K562 (cell line): ENCODE results near the gene HTRA3. TPM values are rescaled to one million over a fixed set of nuclear protein-coding genes. Genes with fewer than 3 reads are reported as not detected.

ENCODE experiments used
- ATAC-seq: fragments of 200-7000 bp; cut with Tn5 transposase; 3 replicates; pipeline ENCODE4 v1.9.1; 2020; ENCODE audit warnings: moderate library complexity
- BruUV-seq: library from RNA; stranded (reverse); fragments of 400-500 nt; replicated peaks from 2 replicates; lab custom pipeline; 2021; lab: Mats Ljungman, UMichigan
- CTCF ChIA-PET: fragments of 300-600 bp; formaldehyde crosslinking; extraction: SDS; loops from one replicate; lab custom pipeline; 2021; ENCODE audit warnings: low intra/inter-chr PET ratio; lab: Yijun Ruan, JAX
- POLR2A ChIA-PET: fragments of 300-600, 350-650 bp; sonication (Branson Sonifier 250); formaldehyde crosslinking; extraction: SDS; loops from one replicate; lab custom pipeline; 2021; ENCODE audit warnings: antibody characterized with exemption, inconsistent platforms; lab: Yijun Ruan, JAX
- DNase-seq, 4 experiments: peaks; one replicate each; pipeline versions ENCODE4 v3.0.0 to v3.0.0-alpha.2; 2011 to 2018; ENCODE audit warnings: low spot score in 3 of 4, mixed read lengths in 3 of 4; ENCODE audit errors: extremely low read depth in 1 of 4
- FAIRE-seq: peaks from 2 replicates; lab custom pipeline; 2011; peaks lifted over from hg19 to GRCh38; lab: Jason Lieb, UNC
- H2AFZ ChIP-seq: 2 replicates; pipeline ENCODE4 v1.6.0; 2011; ENCODE audit warnings: low read depth, low read length, control low read depth, inconsistent platforms
- H3K27ac ChIP-seq: fragments of 200-600 bp; 3 replicates; pipeline ENCODE4 v1.8.0; 2011; ENCODE audit warnings: low read depth, mild to moderate bottlenecking, control low read depth, inconsistent platforms, low read length, moderate library complexity, mixed read lengths; ENCODE audit errors: extremely low read depth
- H3K27me3 ChIP-seq, 2 experiments: fragments of 300-600 bp in 1 of 2; 2 replicates in 1 of 2; 3 replicates in 1 of 2; pipeline versions ENCODE4 v1.6.0 to v1.8.0; 2011; ENCODE audit warnings: inconsistent platforms in 2 of 2, low read length in 2 of 2, mild to moderate bottlenecking in 1 of 2, mixed read lengths in 1 of 2, moderate library complexity in 1 of 2; ENCODE audit not compliant: control insufficient read depth in 2 of 2, insufficient read depth in 2 of 2
- H3K36me3 ChIP-seq: fragments of 300-600 bp; 3 replicates; pipeline ENCODE4 v1.8.0; 2011; ENCODE audit warnings: mild to moderate bottlenecking, low read length, inconsistent platforms; ENCODE audit not compliant: control insufficient read depth, insufficient read depth
- H3K4me1 ChIP-seq, 2 experiments: fragments of 200-600 bp in 1 of 2; replicated peaks in 1 of 2; 2 replicates in 1 of 2; 3 replicates in 1 of 2; pipeline versions ENCODE4 v1.5.1 to v1.8.0; 2011; ENCODE audit warnings: inconsistent platforms in 2 of 2, low read length in 2 of 2, mild to moderate bottlenecking in 1 of 2, mixed read lengths in 1 of 2, moderate library complexity in 1 of 2; ENCODE audit not compliant: control insufficient read depth in 2 of 2, insufficient read depth in 2 of 2
- H3K4me2 ChIP-seq: 2 replicates; pipeline ENCODE4 v1.6.1; 2011; ENCODE audit warnings: low read length, control low read depth, inconsistent platforms, mixed read lengths; ENCODE audit not compliant: insufficient read depth
- H3K4me3 ChIP-seq: fragments of 200-600 bp; sonication (generic), shearing (Covaris generic); 2 replicates; pipeline ENCODE4 v1.5.1; 2016; ENCODE audit warnings: control low read depth, inconsistent platforms
- H3K79me2 ChIP-seq: fragments of 200-600 bp; 3 replicates; pipeline ENCODE4 v1.8.0; 2011; ENCODE audit warnings: low read length, inconsistent platforms; ENCODE audit not compliant: control insufficient read depth, insufficient read depth
- H3K9ac ChIP-seq, 2 experiments: 2 replicates each; pipeline versions ENCODE4 v1.6.0 to v1.6.1; 2011; ENCODE audit warnings: low read depth in 2 of 2, low read length in 2 of 2, control low read depth in 1 of 2, inconsistent platforms in 1 of 2, mild to moderate bottlenecking in 1 of 2, mixed read lengths in 1 of 2; ENCODE audit not compliant: insufficient read depth in 1 of 2
- H3K9me1 ChIP-seq: one replicate; pipeline ENCODE4 v1.6.0; 2011; ENCODE audit warnings: inconsistent platforms, mild to moderate bottlenecking, low read length, moderate library complexity; ENCODE audit not compliant: control insufficient read depth, insufficient read depth
- H3K9me3 ChIP-seq: replicated peaks from 2 replicates; pipeline ENCODE4 v1.5.1; 2011; ENCODE audit warnings: low read depth, low read length, inconsistent platforms; ENCODE audit not compliant: control insufficient read depth, insufficient read depth
- H4K20me1 ChIP-seq: replicated peaks from 2 replicates; pipeline ENCODE4 v1.6.1; 2011; ENCODE audit warnings: low read length, inconsistent platforms, mixed read lengths; ENCODE audit not compliant: control insufficient read depth, insufficient read depth
- COPS2 ChIP-seq: fragments of 450-650 bp; conservative IDR thresholded peaks from 2 replicates; pipeline ENCODE4 v1.6.1; 2016; ENCODE audit warnings: mild to moderate bottlenecking, moderate library complexity
- CXXC5 ChIP-seq: fragments of 250-450 bp; sonication (Bioruptor Pico); IDR thresholded peaks from 2 replicates; pipeline ENCODE4 v1.8.0; 2022; ENCODE audit warnings: inconsistent platforms, mild to moderate bottlenecking, moderate library complexity
- EP400 ChIP-seq: fragments of 450-650 bp; IDR thresholded peaks from 2 replicates; pipeline ENCODE4 v1.6.1; 2017; ENCODE audit warnings: antibody characterized with exemption, mild to moderate bottlenecking, moderate library complexity
- HMGN3 ChIP-seq: IDR thresholded peaks from 2 replicates; pipeline ENCODE4 v1.6.1; 2011; ENCODE audit warnings: borderline replicate concordance, low read depth, mild to moderate bottlenecking, mixed read lengths, low read length; ENCODE audit not compliant: insufficient read length; ENCODE audit errors: extremely low read depth
- IRF2 ChIP-seq: sonication (generic); formaldehyde crosslinking; IDR thresholded peaks from 2 replicates; pipeline ENCODE4 v1.8.1; 2022; ENCODE audit warnings: mild to moderate bottlenecking, missing genetic modification reagents
- MCM5 ChIP-seq: fragments of 450-650 bp; IDR thresholded peaks from 2 replicates; pipeline ENCODE4 v1.6.1; 2016; ENCODE audit warnings: low read depth
- NONO ChIP-seq, 2 experiments: fragments of 200-400 bp in 1 of 2; fragments of 450-650 bp in 1 of 2; formaldehyde crosslinking in 1 of 2; IDR thresholded peaks; 2 replicates each; pipeline ENCODE4 v1.6.1; 2017; ENCODE audit warnings: low read depth in 2 of 2, mild to moderate bottlenecking in 2 of 2, moderate library complexity in 2 of 2, low read length in 1 of 2
- NR1H2 ChIP-seq: sonication (generic); formaldehyde crosslinking; IDR thresholded peaks from 2 replicates; pipeline ENCODE4 v1.4.0; 2020; ENCODE audit warnings: mild to moderate bottlenecking, missing genetic modification reagents
- PCBP2 ChIP-seq: fragments of 200-400 bp; formaldehyde crosslinking; IDR thresholded peaks from 2 replicates; pipeline ENCODE4 v1.6.1; 2018; ENCODE audit warnings: low read length, low read depth, mild to moderate bottlenecking, moderate library complexity; ENCODE audit not compliant: poor library complexity, severe bottlenecking
- SNIP1 ChIP-seq: fragments of 450-650 bp; IDR thresholded peaks from 2 replicates; pipeline ENCODE4 v1.7.1; 2017; ENCODE audit warnings: low read depth, mild to moderate bottlenecking
- SNRNP70 ChIP-seq: fragments of 200-400 bp; formaldehyde crosslinking; optimal IDR thresholded peaks from 2 replicates; pipeline ENCODE3; 2017; ENCODE audit warnings: low read depth, low read length
- ZNF197 ChIP-seq: fragments of 200-800 bp; sonication (Bioruptor generic); IDR thresholded peaks from 2 replicates; pipeline ENCODE4 v1.6.1; 2016; ENCODE audit warnings: low read depth, missing genetic modification characterization, missing compliant biosample characterization
- WGBS: fragments of 100-300 bp; shearing (Covaris generic); methylation state at CpG from one replicate; pipeline ENCODE4 v1.1.6; 2016; ENCODE audit warnings: low coverage, mixed read lengths; ENCODE audit not compliant: insufficient coverage; ENCODE audit errors: missing lambda C conversion rate; 5-methylcytosine and 5-hydroxymethylcytosine counted together
- in situ Hi-C: fragments of 300-500 bp; cut with MboI; formaldehyde crosslinking; loops from 4 replicates; pipeline ENCODE4 v1.15.0; 2018; ENCODE audit warnings: inconsistent platforms, mixed read lengths
- intact Hi-C: fragments of 100-400 bp; cut with micrococcal nuclease; formaldehyde crosslinking; loops from 2 replicates; pipeline ENCODE4 v1.14.2; 2022
- polyA plus RNA-seq, 8 experiments: library from polyadenylated mRNA; depleted of rRNA in 4 of 8; stranded (reverse) in 5 of 8; unstranded in 3 of 8; fragments of >200 nt; fragmentation: Nextera tagmentation in 2 of 8; fragmentation: Illumina TruSeq in 1 of 8; extraction: Ambion mirVana in 2 of 8; extraction: Trizol in 1 of 8; gene quantifications; 2 replicates each; pipeline versions ENCODE4 v1.2.1 to v1.2.3, GENCODE V29; 2011 to 2014; ENCODE audit warnings: inconsistent platforms in 1 of 8, missing spikeins in 1 of 8
- total RNA-seq, 7 experiments: library from RNA; depleted of rRNA in 6 of 7; stranded (reverse); fragments of >200 nt in 6 of 7; fragmentation: Illumina TruSeq in 2 of 7; extraction: Trizol in 2 of 7; gene quantifications; 2 replicates each; pipeline versions ENCODE4 v1.2.1 to v1.2.3, GENCODE V29; 2011 to 2021; ENCODE audit warnings: low replicate concordance in 1 of 7
- TF ChIP-seq, protein P1 (sequence below): fragments of 200-800 bp; sonication (Bioruptor generic); IDR thresholded peaks from 2 replicates; pipeline ENCODE4 v1.6.1; 2016; ENCODE audit warnings: missing genetic modification characterization, missing compliant biosample characterization
- TF ChIP-seq, protein P2 (sequence below): fragments of 250-450 bp; sonication (Bioruptor Pico); IDR thresholded peaks from 2 replicates; pipeline ENCODE4 v1.6.1; 2021; ENCODE audit warnings: mild to moderate bottlenecking
- TF ChIP-seq, protein P3 (sequence below): fragments of 250-450 bp; sonication (Bioruptor Pico); IDR thresholded peaks from 2 replicates; pipeline ENCODE4 v1.4.0; 2020; ENCODE audit warnings: mild to moderate bottlenecking, moderate library complexity, borderline replicate concordance

HTRA3 gene
- total and polyA plus RNA-seq, 9 of the 15 experiments (the other 6 are each of a cell fraction or from before 2014, with no cell fraction given) = 0.04 TPM; not detected in 8

GRCh38 chr4:8300832-8301231, 31.3 kb downstream of the HTRA3 start:
- H3K4me3 ChIP-seq = no peak overlapping the region
- no peaks in the 10 kb centered on the region for H3K79me2 ChIP-seq
- no peaks in the 10 kb centered on the region for H3K27me3 ChIP-seq
- no peaks in the 10 kb centered on the region for H3K9me1 ChIP-seq
- ChIA-PET POLR2A (no interaction called here), CTCF (no interaction called here)
- H3K4me1 ChIP-seq = peaks cover 20 to 41% of the 10 kb centered on the region in 2 experiments; a peak in 4 of 5 replicates
- DNase-seq (no peak), ATAC-seq (no peak), FAIRE-seq (no peak)
- H3K36me3 ChIP-seq = no peaks in the 10 kb centered on the region
- intact Hi-C loops (loop anchor here (10.0 kb wide), 1 partner anchor 56 kb away; no protein-coding TSS in a partner anchor), in situ Hi-C loops (no loop called here)
- no peak overlapping the region for H3K4me2 ChIP-seq
- no peaks in the 10 kb centered on the region; the same call in 1 of the 2 replicates for H3K9me3 ChIP-seq
- H2AFZ ChIP-seq = no peak overlapping the region
- no peak overlapping the region for H3K9ac ChIP-seq
- no peaks in the 10 kb centered on the region for H4K20me1 ChIP-seq
- H3K27ac ChIP-seq = no peak overlapping the region
- WGBS = 26% methylated on average over 1 of the region's 1 CpG
- no TSS peak for BruUV-seq
- TF ChIP-seq SNIP1 = no peak
- TF ChIP-seq ZNF197 (CRISPR knock-in tag) = no peak
- no peak for TF ChIP-seq CXXC5
- no peak for TF ChIP-seq PCBP2
- TF ChIP-seq NONO (IDR thresholded peaks at IDR 0.05; ENCODE audit: low read depth in 2 of 2, low read length in 1 of 2) = no peak
- TF ChIP-seq HMGN3 = no peak
- TF ChIP-seq SNRNP70 = no peak
- TF ChIP-seq, protein P1, sequence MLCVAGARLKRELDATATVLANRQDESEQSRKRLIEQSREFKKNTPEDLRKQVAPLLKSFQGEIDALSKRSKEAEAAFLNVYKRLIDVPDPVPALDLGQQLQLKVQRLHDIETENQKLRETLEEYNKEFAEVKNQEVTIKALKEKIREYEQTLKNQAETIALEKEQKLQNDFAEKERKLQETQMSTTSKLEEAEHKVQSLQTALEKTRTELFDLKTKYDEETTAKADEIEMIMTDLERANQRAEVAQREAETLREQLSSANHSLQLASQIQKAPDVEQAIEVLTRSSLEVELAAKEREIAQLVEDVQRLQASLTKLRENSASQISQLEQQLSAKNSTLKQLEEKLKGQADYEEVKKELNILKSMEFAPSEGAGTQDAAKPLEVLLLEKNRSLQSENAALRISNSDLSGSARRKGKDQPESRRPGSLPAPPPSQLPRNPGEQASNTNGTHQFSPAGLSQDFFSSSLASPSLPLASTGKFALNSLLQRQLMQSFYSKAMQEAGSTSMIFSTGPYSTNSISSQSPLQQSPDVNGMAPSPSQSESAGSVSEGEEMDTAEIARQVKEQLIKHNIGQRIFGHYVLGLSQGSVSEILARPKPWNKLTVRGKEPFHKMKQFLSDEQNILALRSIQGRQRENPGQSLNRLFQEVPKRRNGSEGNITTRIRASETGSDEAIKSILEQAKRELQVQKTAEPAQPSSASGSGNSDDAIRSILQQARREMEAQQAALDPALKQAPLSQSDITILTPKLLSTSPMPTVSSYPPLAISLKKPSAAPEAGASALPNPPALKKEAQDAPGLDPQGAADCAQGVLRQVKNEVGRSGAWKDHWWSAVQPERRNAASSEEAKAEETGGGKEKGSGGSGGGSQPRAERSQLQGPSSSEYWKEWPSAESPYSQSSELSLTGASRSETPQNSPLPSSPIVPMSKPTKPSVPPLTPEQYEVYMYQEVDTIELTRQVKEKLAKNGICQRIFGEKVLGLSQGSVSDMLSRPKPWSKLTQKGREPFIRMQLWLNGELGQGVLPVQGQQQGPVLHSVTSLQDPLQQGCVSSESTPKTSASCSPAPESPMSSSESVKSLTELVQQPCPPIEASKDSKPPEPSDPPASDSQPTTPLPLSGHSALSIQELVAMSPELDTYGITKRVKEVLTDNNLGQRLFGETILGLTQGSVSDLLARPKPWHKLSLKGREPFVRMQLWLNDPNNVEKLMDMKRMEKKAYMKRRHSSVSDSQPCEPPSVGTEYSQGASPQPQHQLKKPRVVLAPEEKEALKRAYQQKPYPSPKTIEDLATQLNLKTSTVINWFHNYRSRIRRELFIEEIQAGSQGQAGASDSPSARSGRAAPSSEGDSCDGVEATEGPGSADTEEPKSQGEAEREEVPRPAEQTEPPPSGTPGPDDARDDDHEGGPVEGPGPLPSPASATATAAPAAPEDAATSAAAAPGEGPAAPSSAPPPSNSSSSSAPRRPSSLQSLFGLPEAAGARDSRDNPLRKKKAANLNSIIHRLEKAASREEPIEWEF (CRISPR knock-in tag) = peak; percentile 96
- no peak for TF ChIP-seq MCM5
- no peak for TF ChIP-seq NR1H2 (CRISPR knock-in tag)
- TF ChIP-seq EP400 = no peak
- TF ChIP-seq, protein P2, sequence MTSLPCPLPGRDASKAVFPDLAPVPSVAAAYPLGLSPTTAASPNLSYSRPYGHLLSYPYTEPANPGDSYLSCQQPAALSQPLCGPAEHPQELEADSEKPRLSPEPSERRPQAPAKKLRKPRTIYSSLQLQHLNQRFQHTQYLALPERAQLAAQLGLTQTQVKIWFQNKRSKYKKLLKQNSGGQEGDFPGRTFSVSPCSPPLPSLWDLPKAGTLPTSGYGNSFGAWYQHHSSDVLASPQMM (CRISPR knock-in tag) = no peak
- TF ChIP-seq, protein P3, sequence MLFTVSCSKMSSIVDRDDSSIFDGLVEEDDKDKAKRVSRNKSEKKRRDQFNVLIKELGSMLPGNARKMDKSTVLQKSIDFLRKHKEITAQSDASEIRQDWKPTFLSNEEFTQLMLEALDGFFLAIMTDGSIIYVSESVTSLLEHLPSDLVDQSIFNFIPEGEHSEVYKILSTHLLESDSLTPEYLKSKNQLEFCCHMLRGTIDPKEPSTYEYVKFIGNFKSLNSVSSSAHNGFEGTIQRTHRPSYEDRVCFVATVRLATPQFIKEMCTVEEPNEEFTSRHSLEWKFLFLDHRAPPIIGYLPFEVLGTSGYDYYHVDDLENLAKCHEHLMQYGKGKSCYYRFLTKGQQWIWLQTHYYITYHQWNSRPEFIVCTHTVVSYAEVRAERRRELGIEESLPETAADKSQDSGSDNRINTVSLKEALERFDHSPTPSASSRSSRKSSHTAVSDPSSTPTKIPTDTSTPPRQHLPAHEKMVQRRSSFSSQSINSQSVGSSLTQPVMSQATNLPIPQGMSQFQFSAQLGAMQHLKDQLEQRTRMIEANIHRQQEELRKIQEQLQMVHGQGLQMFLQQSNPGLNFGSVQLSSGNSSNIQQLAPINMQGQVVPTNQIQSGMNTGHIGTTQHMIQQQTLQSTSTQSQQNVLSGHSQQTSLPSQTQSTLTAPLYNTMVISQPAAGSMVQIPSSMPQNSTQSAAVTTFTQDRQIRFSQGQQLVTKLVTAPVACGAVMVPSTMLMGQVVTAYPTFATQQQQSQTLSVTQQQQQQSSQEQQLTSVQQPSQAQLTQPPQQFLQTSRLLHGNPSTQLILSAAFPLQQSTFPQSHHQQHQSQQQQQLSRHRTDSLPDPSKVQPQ (CRISPR knock-in tag) = no peak
- TF ChIP-seq IRF2 = no peak
- no peak for TF ChIP-seq COPS2
